Stomach (tissue), 9 donors: ENCODE measurements around the gene FSIP1. TPM values are rescaled to one million over a fixed set of nuclear protein-coding genes. Genes with fewer than 3 reads are reported as not detected.
A peak's percentile ranks its signal among the peaks of the same experiment; 100 is the strongest.

Experiments used
- DNase-seq, 2 donors: peaks; one replicate each; pipeline versions ENCODE4 v3.0.0 to v3.0.0-alpha.2; 2013 to 2019
- H3K27ac ChIP-seq, 5 donors: fragments of 200-600 bp in 4 of 5; sonication (generic) in 4 of 5; one replicate each; pipeline ENCODE4 v1.5.1; 2013 to 2019; ENCODE audit warnings: mild to moderate bottlenecking in 1 of 5, moderate library complexity in 1 of 5
- H3K27me3 ChIP-seq, 3 donors: fragments of 200-600 bp; sonication (generic); one replicate each; pipeline ENCODE4 v1.5.1; 2017 to 2019; ENCODE audit warnings: mixed run types in 1 of 3
- H3K36me3 ChIP-seq, 4 donors: fragments of 200-600 bp; sonication (generic); 1 replicate in 3 of 4; 2 replicates in 1 of 4; pipeline ENCODE4 v1.5.1; 2016 to 2019
- H3K4me1 ChIP-seq, 4 donors: fragments of 200-600 bp; sonication (generic); one replicate each; pipeline ENCODE4 v1.5.1; 2016 to 2019
- H3K4me3 ChIP-seq, 4 donors: fragments of 200-600 bp; sonication (generic) in 3 of 4; one replicate each; pipeline ENCODE4 v1.5.1; 2016 to 2019; ENCODE audit warnings: mild to moderate bottlenecking in 1 of 4
- H3K9me3 ChIP-seq, 4 donors: fragments of 200-600 bp; sonication (generic); one replicate each; pipeline ENCODE4 v1.5.1; 2016 to 2019
- CTCF ChIP-seq, 7 experiments: fragments of 450-650 bp in 4 of 7; fragments of 200-600 bp in 3 of 7; sonication (generic) in 3 of 7; IDR thresholded peaks; one replicate each; pipeline ENCODE4 v1.5.1; 2016 to 2019; ENCODE audit warnings: antibody characterized with exemption in 7 of 7, control low read depth in 2 of 7, mild to moderate bottlenecking in 1 of 7
- EP300 ChIP-seq: sonication (generic); formaldehyde crosslinking; IDR thresholded peaks from one replicate; pipeline ENCODE4 v1.6.1; 2017; ENCODE audit warnings: antibody characterized with exemption
- POLR2A ChIP-seq, 4 donors: fragments of 450-650 bp; IDR thresholded peaks; one replicate each; pipeline ENCODE4 v1.6.1; 2016; ENCODE audit warnings: antibody characterized with exemption in 4 of 4, control low read depth in 2 of 4, mild to moderate bottlenecking in 1 of 4, moderate library complexity in 1 of 4
- POLR2AphosphoS5 ChIP-seq, 3 donors: sonication (generic); formaldehyde crosslinking; IDR thresholded peaks; one replicate each; pipeline ENCODE4 v1.6.1; 2016; ENCODE audit warnings: antibody characterized with exemption in 3 of 3
- WGBS, 5 donors: extraction: QIAGEN DNeasy Blood & Tissue Kit in 3 of 5; methylation state at CpG; one replicate each; pipeline versions ENCODE4 v1.1.5 to v1.1.7; 2013 to 2018; 5-methylcytosine and 5-hydroxymethylcytosine counted together
- intact Hi-C: fragments of 100-400 bp; cut with DNase I; formaldehyde crosslinking; loops from one replicate; pipeline ENCODE4 v1.15.1; 2023; ENCODE audit warnings: low total_unique reads
- polyA plus RNA-seq, 3 donors: library from polyadenylated mRNA; stranded (reverse); fragments of 200-250 nt; gene quantifications; one replicate each; pipeline ENCODE4 v1.2.3, GENCODE V29; 2013
- total RNA-seq, 5 donors: library from RNA; depleted of rRNA; stranded (reverse); fragments of >200 nt; gene quantifications; one replicate each; pipeline versions ENCODE4 v1.1.0 to v1.2.3, GENCODE V29; 2014 to 2016
- donor health status: healthy with polysubstance abuse.
- donor health status: Bipolar disorder and iron deficiency.
- donor health status: healthy.

Gene FSIP1
- total and polyA plus RNA-seq, 8 donors = 0.08 to 141 (median 0.66) TPM

GRCh38 chr15:39785841-39786240 is 3.2 kb upstream of the FSIP1 start:
- DNase-seq = no peak
- Histone ChIP-seq H3K27ac (no peak overlapping the region), H3K4me1 (peaks cover 10 to 57% (median 36%) of the 10 kb centered on the region in 4 donors), H3K9me3 (no peaks in the 10 kb centered on the region), H3K36me3 (no peaks in the 10 kb centered on the region), H3K27me3 (no peaks in the 10 kb centered on the region), H3K4me3 (no peak overlapping the region)
- intact Hi-C loops = no loop called here
- WGBS, 5 donors = 74 to 88% (median 77%) methylated on average over 7 of the region's 7 CpGs
- no peak for TF ChIP-seq POLR2AphosphoS5 (IDR thresholded peaks at IDR 0.05)
- TF ChIP-seq POLR2A (IDR thresholded peaks at IDR 0.05) = no peak
- TF ChIP-seq EP300 = no peak
- no peak for TF ChIP-seq CTCF (IDR thresholded peaks at IDR 0.05)

- Histone ChIP-seq H3K4me3 (no peak overlapping the region), H3K36me3 (no peaks in the 10 kb centered on the region), H3K27me3 (no peaks in the 10 kb centered on the region), H3K9me3 (no peaks in the 10 kb centered on the region), H3K4me1 (peaks cover 10 to 57% (median 36%) of the 10 kb centered on the region in 4 donors), H3K27ac (peak overlapping the region in 1 of 5 donors; percentile 19)
- intact Hi-C loops = no loop called here
- TF ChIP-seq CTCF (IDR thresholded peaks at IDR 0.05) (no peak), POLR2AphosphoS5 (IDR thresholded peaks at IDR 0.05) (no peak), POLR2A (IDR thresholded peaks at IDR 0.05) (no peak), EP300 (no peak)
- WGBS, 5 donors = 26 to 51% (median 41%) methylated on average over 10 of the region's 10 CpGs
- DNase-seq = no peak
Measured at GRCh38 chr15:39785139-39785538, 2.5 kb upstream of the FSIP1 start.

- TF ChIP-seq EP300 (no peak), POLR2AphosphoS5 (IDR thresholded peaks at IDR 0.05) (no peak), POLR2A (IDR thresholded peaks at IDR 0.05) (no peak), CTCF (IDR thresholded peaks at IDR 0.05) (no peak)
- H3K9me3 ChIP-seq = no peaks in the 10 kb centered on the region
- H3K27ac ChIP-seq = peak overlapping the region in 3 of 5 donors; percentile 19 to 86 (median 83)
- H3K36me3 ChIP-seq = no peaks in the 10 kb centered on the region
- intact Hi-C loops = no loop called here
- H3K27me3 ChIP-seq = no peaks in the 10 kb centered on the region
- no peak overlapping the region for H3K4me3 ChIP-seq
- H3K4me1 ChIP-seq = peaks cover 10 to 57% (median 36%) of the 10 kb centered on the region in 4 donors
- no peak for DNase-seq
- WGBS, 5 donors = 39 to 72% (median 62%) methylated on average over 2 of the region's 2 CpGs
Measured at GRCh38 chr15:39784638-39785037, 2.0 kb upstream of the FSIP1 start.

- Histone ChIP-seq H3K27me3 (no peaks in the 10 kb centered on the region), H3K27ac (peak overlapping the region in 4 of 5 donors; percentile 72 to 91 (median 84)), H3K36me3 (no peaks in the 10 kb centered on the region), H3K4me3 (peak overlapping the region in 1 of 4 donors; percentile 74), H3K4me1 (peaks cover 10 to 52% (median 36%) of the 10 kb centered on the region in 4 donors), H3K9me3 (no peaks in the 10 kb centered on the region)
- intact Hi-C loops = no loop called here
- TF ChIP-seq CTCF (IDR thresholded peaks at IDR 0.05) (no peak), POLR2AphosphoS5 (IDR thresholded peaks at IDR 0.05) (no peak), EP300 (no peak)
- WGBS, 5 donors = 26 to 39% (median 29%) methylated on average over 4 of the region's 4 CpGs
- DNase-seq = no peak
Measured at GRCh38 chr15:39784125-39784524, 1.5 kb upstream of the FSIP1 start.
